ENCODE measurements around the gene NKAIN1.

DNA sequence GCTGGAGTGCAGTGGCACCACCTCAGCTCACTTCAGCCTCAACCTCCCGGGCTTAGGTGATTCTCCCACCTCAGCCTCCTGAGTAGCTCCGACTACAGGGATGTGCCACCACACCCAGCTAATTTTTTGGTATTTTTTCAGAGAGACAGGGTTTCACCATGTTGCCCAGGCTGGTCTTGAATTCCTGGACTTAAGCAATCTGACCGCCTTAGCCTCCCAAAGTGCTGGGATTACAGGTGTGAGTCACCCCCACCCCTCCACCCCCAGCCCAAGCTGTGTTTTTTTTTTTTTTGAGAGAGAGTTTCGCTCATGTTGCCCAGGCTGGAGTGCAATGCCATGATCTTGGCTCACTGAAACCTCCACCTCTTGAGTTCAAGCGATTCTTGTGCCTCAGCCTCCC is 75.4 kb downstream of the NKAIN1 start:
- no peak for TF ChIP-seq CTCF (IDR thresholded peaks at IDR 0.05)
- no peak for TF ChIP-seq POLR2A (IDR thresholded peaks at IDR 0.05)
- TF ChIP-seq EP300 (IDR thresholded peaks at IDR 0.05): no peak
